GM12891 (cell line): ENCODE data around the gene ADGRV1.
A peak's percentile ranks its signal among the peaks of the same experiment; 100 is the strongest.

Experiments used
- DNase-seq: peaks from one replicate; pipeline ENCODE4 v3.0.0; 2011; ENCODE audit warnings: low spot score; ENCODE audit not compliant: insufficient read length
- FAIRE-seq: peaks from 2 replicates; lab custom pipeline; 2011; peaks lifted over from hg19 to GRCh38; lab: Jason Lieb, UNC
- PAX5 ChIP-seq: IDR thresholded peaks from 2 replicates; pipeline ENCODE4 v1.6.1; 2011; ENCODE audit warnings: low read length, moderate library complexity, mild to moderate bottlenecking; ENCODE audit not compliant: insufficient read depth, severe bottlenecking
- POLR2A ChIP-seq: IDR thresholded peaks from 2 replicates; pipeline ENCODE4 v1.6.1; 2011; ENCODE audit warnings: low read depth, low read length, control low read depth
- POLR2AphosphoS5 ChIP-seq: IDR thresholded peaks from 2 replicates; pipeline ENCODE4 v1.6.1; 2011; ENCODE audit warnings: low read depth, low read length, control low read depth
- POU2F2 ChIP-seq: IDR thresholded peaks from 2 replicates; pipeline ENCODE4 v1.6.1; 2011; ENCODE audit warnings: low read depth, mild to moderate bottlenecking, control low read depth, low read length, moderate library complexity
- SPI1 ChIP-seq: IDR thresholded peaks from 2 replicates; pipeline ENCODE4 v1.6.1; 2011; ENCODE audit warnings: low read depth, low read length, control low read depth
- TAF1 ChIP-seq: IDR thresholded peaks from 2 replicates; pipeline ENCODE4 v1.6.1; 2011; ENCODE audit warnings: low read depth, low read length, control low read depth

The ADGRV1 gene

DNA sequence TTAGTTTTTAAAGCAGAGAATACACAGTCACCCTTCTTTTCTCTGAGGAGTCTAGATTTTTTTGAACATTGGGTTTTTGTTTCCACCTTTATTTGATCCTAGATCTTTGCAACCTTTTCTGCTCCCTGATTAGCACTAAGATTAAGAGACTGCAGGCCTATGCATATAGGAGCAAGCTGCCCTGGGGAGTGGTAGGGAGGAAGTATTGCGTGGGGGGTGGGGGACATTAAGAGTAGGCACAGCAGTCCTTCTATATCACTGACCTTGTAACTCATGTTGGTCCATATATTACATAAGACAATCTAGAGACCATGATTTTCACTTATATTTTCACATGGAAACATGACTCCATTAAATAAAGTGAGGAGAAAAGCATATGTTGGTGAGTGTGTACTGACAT lies 149.1 kb downstream of the ADGRV1 start:
- TF ChIP-seq POLR2A (no peak), POLR2AphosphoS5 (no peak), POU2F2 (no peak), SPI1 (no peak), PAX5 (no peak)
- DNase-seq: no peak
- no peak for FAIRE-seq

- DNase-seq (no peak), FAIRE-seq (peak; percentile 20)
- TF ChIP-seq POLR2AphosphoS5 (no peak), PAX5 (no peak), POU2F2 (no peak), POLR2A (no peak), TAF1 (no peak), SPI1 (no peak)
Observed at GRCh38 chr5:90709323-90710155, 150.9 kb downstream of the ADGRV1 start.

DNA sequence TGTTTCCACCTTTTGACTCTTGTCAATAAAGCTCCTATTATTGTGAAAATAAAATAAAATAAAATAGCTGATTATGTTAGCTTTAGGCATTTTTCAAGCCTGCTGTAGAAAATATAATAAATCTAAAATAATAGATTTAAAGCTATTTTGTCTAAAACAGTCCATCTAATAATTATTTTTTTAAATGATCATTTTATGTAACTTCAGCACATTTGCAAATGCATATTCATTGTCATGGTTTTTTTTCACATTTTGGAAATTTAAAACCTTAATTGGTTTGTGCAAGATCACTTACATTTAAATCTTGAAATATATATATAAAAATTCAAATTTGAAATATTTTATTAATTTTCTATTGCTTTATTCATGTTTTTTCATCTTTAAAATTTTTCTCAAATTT lies 159.8 kb downstream of the ADGRV1 start:
- TF ChIP-seq PAX5: no peak
- TF ChIP-seq POLR2AphosphoS5: no peak
- TF ChIP-seq POU2F2: no peak
- no peak for TF ChIP-seq SPI1
- TF ChIP-seq TAF1: no peak
- TF ChIP-seq POLR2A: no peak
- no peak for FAIRE-seq
- DNase-seq: no peak

DNA sequence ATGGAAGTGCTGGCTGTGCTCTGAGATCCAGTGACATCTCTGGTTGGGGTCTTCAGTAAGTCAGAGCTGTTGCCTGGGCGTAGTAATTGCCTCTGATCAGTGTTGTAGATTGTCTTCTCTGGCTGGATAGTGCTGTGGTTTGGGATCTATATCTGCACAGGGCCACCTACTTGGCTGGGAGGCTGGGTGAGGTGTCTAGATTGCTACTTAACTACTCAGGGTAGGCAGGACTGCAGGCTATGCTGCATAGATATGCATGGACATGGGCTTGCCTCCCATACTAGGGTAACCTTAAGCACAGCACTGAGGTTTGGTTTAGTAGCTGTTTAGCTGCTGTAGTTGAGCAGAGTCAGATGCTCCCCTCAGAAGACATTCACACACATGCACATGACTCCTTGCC lies 181.0 kb downstream of the ADGRV1 start:
- FAIRE-seq: peak; percentile 33
- TF ChIP-seq POU2F2: no peak
- TF ChIP-seq TAF1: no peak
- no peak for TF ChIP-seq PAX5
- no peak for TF ChIP-seq POLR2AphosphoS5
- no peak for TF ChIP-seq POLR2A
- TF ChIP-seq SPI1: no peak
- no peak for DNase-seq

DNA sequence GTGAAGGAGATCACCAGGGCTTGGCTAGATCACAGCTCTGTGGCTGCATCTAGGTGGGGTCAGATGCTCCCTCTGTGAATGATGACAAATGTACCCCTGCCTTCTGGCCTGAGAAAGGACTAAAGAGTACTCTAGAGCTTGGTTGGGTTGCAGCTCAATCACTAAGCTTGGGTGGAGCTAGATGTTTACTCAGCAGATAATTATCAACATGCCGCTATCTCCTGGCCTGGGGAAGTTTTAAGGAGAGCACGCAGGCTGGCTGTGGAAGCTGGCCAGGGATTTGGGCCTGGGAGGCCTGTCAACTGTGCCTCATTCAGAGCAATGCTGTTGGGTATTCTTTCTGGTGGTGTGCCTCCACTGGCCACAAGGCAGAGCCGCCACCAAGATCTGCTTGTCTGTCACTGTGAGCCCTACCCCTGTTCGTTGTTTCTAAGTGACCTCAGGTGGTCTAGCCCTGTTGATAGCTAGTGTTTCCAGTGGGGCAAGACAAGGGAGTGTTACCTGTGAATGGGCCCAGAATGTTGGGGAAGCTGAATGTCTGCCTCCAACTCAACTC lies 181.7 kb downstream of the ADGRV1 start:
- FAIRE-seq: no peak
- no peak for TF ChIP-seq PAX5
- no peak for TF ChIP-seq TAF1
- no peak for TF ChIP-seq POLR2A

DNA sequence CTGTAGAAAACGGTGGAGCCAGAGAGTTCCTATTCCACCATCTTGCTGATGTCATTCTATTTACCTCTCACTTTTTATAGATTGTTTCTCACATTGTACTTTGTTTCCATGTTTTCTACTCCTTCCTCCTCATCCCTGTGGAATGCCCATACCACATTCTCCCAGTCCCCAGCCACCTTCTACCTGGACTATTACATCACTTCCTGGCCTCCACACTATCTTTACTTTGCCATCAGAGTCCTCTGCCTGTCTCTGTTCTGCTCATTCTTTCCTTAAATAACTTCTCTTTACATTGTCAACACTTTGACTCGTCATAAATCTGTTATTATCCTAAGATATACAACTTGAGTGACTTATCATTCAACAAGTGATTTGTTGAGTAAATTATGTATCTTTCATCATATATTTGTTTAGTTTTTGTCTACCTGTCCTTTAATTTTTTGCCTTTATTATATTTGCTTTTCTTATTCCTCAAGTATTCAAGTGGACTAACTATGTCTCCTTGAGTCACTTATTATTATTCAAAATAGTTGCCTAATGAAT lies 182.5 kb downstream of the ADGRV1 start:
- TF ChIP-seq TAF1 (no peak), PAX5 (no peak), POLR2A (no peak), POLR2AphosphoS5 (no peak), POU2F2 (no peak), SPI1 (no peak)
- FAIRE-seq (no peak), DNase-seq (no peak)

More for the DNA sequence above, 181.7 kb downstream of the ADGRV1 start:
- no peak for DNase-seq

DNA sequence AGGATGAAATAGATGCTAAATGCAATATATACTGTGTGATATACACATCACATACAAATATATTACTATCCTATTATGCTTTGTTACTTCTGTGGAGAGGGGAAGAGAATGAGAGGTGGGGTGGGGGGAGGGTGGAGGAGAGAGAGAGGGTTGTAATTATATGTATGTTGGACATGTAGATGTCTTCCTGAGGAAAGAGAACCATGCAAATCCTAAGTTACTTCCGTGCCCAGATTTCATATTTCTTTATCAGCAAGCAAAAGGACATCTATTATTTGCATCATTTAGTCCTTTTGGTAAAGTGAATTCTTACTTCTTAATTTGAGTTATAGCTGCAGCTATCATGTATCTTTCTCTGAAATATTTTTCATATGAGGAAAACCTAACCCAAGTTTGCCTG lies 187.5 kb downstream of the ADGRV1 start:
- no peak for TF ChIP-seq PAX5
- TF ChIP-seq POLR2A: no peak
- TF ChIP-seq SPI1: no peak
- TF ChIP-seq POLR2AphosphoS5: no peak
- TF ChIP-seq TAF1: no peak
- TF ChIP-seq POU2F2: no peak
- DNase-seq (no peak), FAIRE-seq (no peak)

GRCh38 chr5:90747175-90747574 lies 188.6 kb downstream of the ADGRV1 start:
- TF ChIP-seq SPI1 (no peak), TAF1 (no peak), POU2F2 (no peak), PAX5 (no peak), POLR2AphosphoS5 (no peak), POLR2A (no peak)
- DNase-seq (no peak), FAIRE-seq (no peak)

- no peak for TF ChIP-seq TAF1
- TF ChIP-seq SPI1: no peak
- TF ChIP-seq POLR2AphosphoS5: no peak
- no peak for TF ChIP-seq POU2F2
- no peak for TF ChIP-seq PAX5
- TF ChIP-seq POLR2A: no peak
- FAIRE-seq: no peak
- DNase-seq: no peak
Observed at GRCh38 chr5:90747693-90748092, 189.1 kb downstream of the ADGRV1 start.
